ENCODE data around the gene AQP2.

DNA sequence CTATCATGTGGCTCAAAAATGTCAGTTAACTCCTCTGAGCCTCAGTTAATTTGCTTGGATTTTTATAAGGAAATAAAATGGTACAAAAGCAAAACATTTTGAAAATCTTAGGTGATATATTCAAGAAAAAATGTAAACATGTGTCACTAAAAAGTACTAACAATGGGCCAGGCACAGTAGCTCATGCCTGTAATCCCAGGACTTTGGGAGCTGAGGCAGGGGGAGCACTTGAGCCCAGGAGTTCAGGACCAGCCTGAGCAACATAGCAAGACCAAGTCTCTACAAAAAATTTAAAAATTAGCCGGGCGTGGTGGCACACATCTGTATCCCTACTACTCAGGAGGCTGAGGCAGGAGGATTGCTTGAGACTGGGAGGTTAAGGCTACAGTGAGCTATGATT is 47.9 kb downstream of the AQP2 start:
- TF ChIP-seq CTCF (IDR thresholded peaks at IDR 0.05): no peak
- TF ChIP-seq POLR2A (IDR thresholded peaks at IDR 0.05): no peak
